HEK293T (cell line): ENCODE results near the gene ECD.

Experiments used
- CTCF ChIA-PET: fragments of 350-600 bp; formaldehyde crosslinking; extraction: SDS; loops from one replicate; lab custom pipeline; 2021; ENCODE audit warnings: antibody characterized with exemption, inconsistent platforms; lab: Yijun Ruan, JAX
- POLR2A ChIA-PET: fragments of 350-600 bp; formaldehyde crosslinking; extraction: SDS; loops from one replicate; lab custom pipeline; 2020; ENCODE audit warnings: antibody characterized with exemption, inconsistent platforms; lab: Yijun Ruan, JAX
- DNase-seq: peaks from one replicate; pipeline ENCODE4 v3.0.0; 2012; ENCODE audit warnings: mixed read lengths; ENCODE audit errors: extremely low spot score
- ARNT ChIP-seq: fragments of 450-650 bp; IDR thresholded peaks from 2 replicates; pipeline ENCODE4 v1.6.1; 2017; ENCODE audit warnings: mild to moderate bottlenecking
- BHLHE40 ChIP-seq: fragments of 450-650 bp; IDR thresholded peaks from 2 replicates; pipeline ENCODE4 v1.6.1; 2016; ENCODE audit warnings: mild to moderate bottlenecking, moderate library complexity, borderline replicate concordance
- CTBP1 ChIP-seq: fragments of 450-650 bp; IDR thresholded peaks from 2 replicates; pipeline ENCODE4 v1.6.1; 2016; ENCODE audit warnings: borderline replicate concordance
- ELF4 ChIP-seq: fragments of 450-650 bp; IDR thresholded peaks from 2 replicates; pipeline ENCODE4 v1.6.1; 2017; ENCODE audit warnings: antibody characterized with exemption
- FOXA1 ChIP-seq: fragments of 450-650 bp; IDR thresholded peaks from 2 replicates; pipeline ENCODE4 v1.6.1; 2016; ENCODE audit warnings: mild to moderate bottlenecking
- FOXK2 ChIP-seq: fragments of 450-650 bp; IDR thresholded peaks from 2 replicates; pipeline ENCODE4 v1.6.1; 2016; ENCODE audit warnings: mild to moderate bottlenecking
- FOXM1 ChIP-seq: fragments of 450-650 bp; IDR thresholded peaks from 2 replicates; pipeline ENCODE4 v1.6.1; 2017; ENCODE audit warnings: mild to moderate bottlenecking, borderline replicate concordance
- HDGF ChIP-seq: fragments of 450-650 bp; IDR thresholded peaks from 2 replicates; pipeline ENCODE4 v1.6.1; 2017; ENCODE audit warnings: antibody characterized with exemption, borderline replicate concordance
- L3MBTL2 ChIP-seq: fragments of 450-650 bp; conservative IDR thresholded peaks from 2 replicates; pipeline ENCODE4 v1.6.1; 2016; ENCODE audit warnings: mild to moderate bottlenecking
- LEF1 ChIP-seq: fragments of 450-650 bp; IDR thresholded peaks from 2 replicates; pipeline ENCODE4 v1.6.1; 2017; ENCODE audit warnings: mild to moderate bottlenecking, borderline replicate concordance
- NFRKB ChIP-seq: fragments of 450-650 bp; IDR thresholded peaks from 2 replicates; pipeline ENCODE4 v1.6.1; 2016; ENCODE audit warnings: mild to moderate bottlenecking, moderate library complexity
- SP1 ChIP-seq: fragments of 450-650 bp; IDR thresholded peaks from 2 replicates; pipeline ENCODE4 v1.6.1; 2017
- SUZ12 ChIP-seq: fragments of 450-650 bp; IDR thresholded peaks from 2 replicates; pipeline ENCODE4 v1.6.1; 2016; ENCODE audit warnings: mild to moderate bottlenecking
- TARDBP ChIP-seq: fragments of 450-650 bp; IDR thresholded peaks from 2 replicates; pipeline ENCODE4 v1.6.1; 2016
- ZNF384 ChIP-seq: fragments of 450-650 bp; IDR thresholded peaks from 2 replicates; pipeline ENCODE4 v1.6.1; 2016
- TF ChIP-seq, protein P1 (sequence below): fragments of 450-650 bp; IDR thresholded peaks from 2 replicates; pipeline ENCODE4 v1.6.1; 2016

Gene ECD

DNA sequence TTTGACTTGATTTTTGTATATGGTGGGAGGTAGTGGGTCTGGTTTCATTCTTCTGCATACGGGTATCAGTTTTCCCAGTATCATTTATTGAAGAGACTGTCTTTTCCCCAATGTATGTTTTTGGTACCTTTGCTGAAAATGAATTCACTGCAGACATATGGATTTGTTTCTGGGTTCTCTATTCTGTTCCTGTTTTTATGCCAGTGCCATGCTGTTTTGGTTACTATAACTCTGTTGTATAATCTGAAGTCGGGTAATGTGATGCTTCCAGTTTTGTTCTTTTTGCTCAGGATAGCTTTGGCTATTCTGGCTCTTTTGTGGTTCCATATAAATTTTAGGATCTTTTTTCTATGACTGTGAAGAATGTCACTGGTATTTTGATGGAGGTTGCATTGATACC is 836 bp downstream of the ECD start:
- TF ChIP-seq FOXM1 (no peak), SUZ12 (no peak), FOXK2 (no peak), LEF1 (no peak), HDGF (no peak), CTBP1 (no peak), FOXA1 (no peak), NFRKB (no peak), L3MBTL2 (no peak), BHLHE40 (no peak), ELF4 (no peak), SP1 (no peak), TARDBP (no peak), ARNT (no peak), ZNF384 (no peak)
- TF ChIP-seq, protein P1, sequence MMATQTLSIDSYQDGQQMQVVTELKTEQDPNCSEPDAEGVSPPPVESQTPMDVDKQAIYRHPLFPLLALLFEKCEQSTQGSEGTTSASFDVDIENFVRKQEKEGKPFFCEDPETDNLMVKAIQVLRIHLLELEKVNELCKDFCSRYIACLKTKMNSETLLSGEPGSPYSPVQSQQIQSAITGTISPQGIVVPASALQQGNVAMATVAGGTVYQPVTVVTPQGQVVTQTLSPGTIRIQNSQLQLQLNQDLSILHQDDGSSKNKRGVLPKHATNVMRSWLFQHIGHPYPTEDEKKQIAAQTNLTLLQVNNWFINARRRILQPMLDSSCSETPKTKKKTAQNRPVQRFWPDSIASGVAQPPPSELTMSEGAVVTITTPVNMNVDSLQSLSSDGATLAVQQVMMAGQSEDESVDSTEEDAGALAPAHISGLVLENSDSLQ = no peak
- no peak for DNase-seq
- ChIA-PET CTCF (no interaction called here), POLR2A (interaction anchor here (1.4 to 2.3 kb wide), 2 partner anchors 11 to 70 kb away, joined by 3 to 13 read pairs; partner anchors contain the start of gene P4HA1)

DNA sequence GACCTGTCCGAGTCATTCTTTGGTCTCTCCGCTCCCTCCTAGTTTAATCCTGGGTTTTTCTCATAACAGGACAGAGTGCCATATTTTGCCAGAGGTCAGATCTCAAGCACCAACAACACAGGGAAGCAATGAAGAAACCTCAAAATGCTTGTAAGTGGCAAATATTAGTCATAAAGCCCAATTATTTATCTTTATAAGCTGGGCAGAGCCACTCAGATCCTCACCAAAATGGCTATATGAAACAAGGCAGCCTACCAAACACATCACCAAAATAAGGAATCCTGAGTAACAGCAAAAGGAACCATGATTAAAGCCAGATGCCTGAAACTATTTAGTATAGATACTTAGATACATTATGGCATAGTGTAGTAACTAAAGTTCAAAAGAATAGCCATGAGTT is 4.7 kb downstream of the ECD start:
- no peak for TF ChIP-seq HDGF
- no peak for TF ChIP-seq ZNF384
- no peak for TF ChIP-seq ELF4
- TF ChIP-seq FOXM1 = no peak
- TF ChIP-seq L3MBTL2 = no peak
- TF ChIP-seq BHLHE40 = no peak
- no peak for TF ChIP-seq TARDBP
- no peak for TF ChIP-seq CTBP1
- TF ChIP-seq FOXK2 = no peak
- no peak for TF ChIP-seq SUZ12
- TF ChIP-seq, protein P1 = no peak
- no peak for TF ChIP-seq NFRKB
- no peak for TF ChIP-seq SP1
- no peak for TF ChIP-seq LEF1
- no peak for TF ChIP-seq ARNT
- no peak for TF ChIP-seq FOXA1
- CTCF ChIA-PET = no interaction called here
- DNase-seq = no peak
- POLR2A ChIA-PET = no interaction called here

DNA sequence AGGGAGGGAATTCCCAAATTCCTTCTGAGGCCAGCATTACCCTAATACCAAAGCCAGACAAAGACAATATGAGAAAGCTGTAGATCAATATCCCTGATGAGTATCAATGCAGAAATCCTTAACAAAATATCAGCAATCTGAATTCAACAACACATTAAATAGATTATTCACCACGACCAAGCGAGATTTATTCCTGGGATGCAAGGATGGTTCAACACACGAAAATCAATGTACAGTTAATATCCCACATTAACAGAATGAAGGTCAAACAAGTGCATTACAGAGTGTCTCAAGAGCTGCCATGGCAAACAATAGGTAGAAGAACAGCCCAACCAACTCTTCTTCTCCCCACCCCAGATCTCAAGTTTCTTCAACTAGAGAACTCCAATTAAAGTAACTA is 6.1 kb downstream of the ECD start:
- ChIA-PET CTCF (no interaction called here), POLR2A (no interaction called here)
- TF ChIP-seq FOXM1 (no peak), ELF4 (no peak), FOXK2 (no peak), SUZ12 (no peak), TARDBP (no peak), BHLHE40 (no peak), LEF1 (no peak), ARNT (no peak), CTBP1 (no peak), NFRKB (no peak), SP1 (no peak), HDGF (no peak), L3MBTL2 (no peak), FOXA1 (no peak), ZNF384 (no peak)
- TF ChIP-seq, protein P1 = no peak
- no peak for DNase-seq

DNA sequence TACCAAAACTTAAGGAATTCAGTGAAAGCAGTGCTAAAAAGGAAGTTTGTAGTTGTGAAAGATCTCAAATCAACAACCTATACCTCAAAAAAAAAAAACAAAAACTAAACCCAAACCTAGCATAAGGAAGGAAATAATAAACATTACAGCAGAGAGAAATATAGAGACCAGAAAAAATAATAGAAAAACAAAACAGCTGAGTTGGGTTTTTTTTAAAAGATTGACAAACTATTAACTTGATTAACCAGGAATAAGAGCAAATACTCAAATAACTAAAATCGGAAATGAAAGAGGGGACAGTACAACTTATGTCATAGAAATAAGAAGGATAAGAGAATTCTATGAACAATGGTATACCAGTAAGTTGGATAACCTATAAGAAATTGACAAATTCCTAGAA is 6.7 kb downstream of the ECD start:
- DNase-seq = no peak
- TF ChIP-seq SUZ12 (no peak), SP1 (no peak), TARDBP (no peak), CTBP1 (no peak), L3MBTL2 (no peak), NFRKB (no peak), HDGF (no peak), ELF4 (no peak), LEF1 (no peak), FOXM1 (no peak), FOXK2 (no peak), FOXA1 (no peak), ZNF384 (no peak), BHLHE40 (no peak), ARNT (no peak)
- TF ChIP-seq, protein P1 = no peak
- POLR2A ChIA-PET = no interaction called here
- CTCF ChIA-PET = no interaction called here

DNA sequence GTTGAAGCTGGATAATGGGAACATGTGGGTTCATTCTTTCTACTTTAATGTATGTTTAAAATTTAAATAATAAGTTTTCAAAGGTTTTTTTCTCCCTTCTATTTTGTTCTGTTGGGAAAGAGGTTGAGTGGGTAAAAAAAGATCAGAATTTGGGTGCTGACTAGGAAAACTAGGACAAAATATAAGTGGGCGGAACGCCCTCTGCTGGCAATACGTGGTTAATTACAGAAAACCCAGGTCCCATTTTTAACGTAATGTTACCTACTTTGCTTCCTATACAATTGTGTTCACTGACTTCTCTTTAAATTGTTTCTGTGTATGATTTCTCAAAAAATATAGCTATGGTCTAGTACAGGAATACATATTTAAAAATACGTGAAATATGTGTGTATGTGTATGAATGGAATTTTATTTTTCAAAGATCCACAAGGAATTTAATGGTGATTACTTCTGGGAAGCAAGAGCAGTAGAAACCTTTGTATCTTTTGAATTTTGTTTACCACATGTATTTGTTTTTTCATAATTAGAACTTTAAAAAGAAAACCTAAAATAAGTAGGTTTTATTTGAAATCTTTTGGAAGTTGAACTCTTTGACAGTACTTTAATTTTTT is 8.7 kb downstream of the ECD start:
- TF ChIP-seq FOXA1 (no peak), HDGF (no peak), FOXM1 (no peak), FOXK2 (no peak), ARNT (no peak), LEF1 (no peak), SUZ12 (no peak), L3MBTL2 (no peak), BHLHE40 (no peak), ZNF384 (no peak), TARDBP (no peak), SP1 (no peak), ELF4 (no peak), CTBP1 (no peak), NFRKB (no peak)
- TF ChIP-seq, protein P1 = no peak
- peak; percentile 47 for DNase-seq
- ChIA-PET CTCF (interaction anchor here (1.1 to 2.0 kb wide), 3 partner anchors 9 to 62 kb away, joined by 5 to 7 read pairs (median 5); partner anchors contain the start of genes ECD, FAM149B1 and P4HA1), POLR2A (interaction anchor here (1.2 kb wide), 1 partner anchor 9 kb away, joined by 3 read pairs; the partner anchor contains the start of genes ECD and FAM149B1)
